ENCODE measurements around the gene EZR.

- TF ChIP-seq PHF21A (CRISPR knock-in tag; IDR thresholded peaks at IDR 0.05) = no peak
- no peak for TF ChIP-seq ZNF512 (CRISPR knock-in tag; IDR thresholded peaks at IDR 0.05)
- TF ChIP-seq ATF2 (CRISPR knock-in tag; IDR thresholded peaks at IDR 0.05) = no peak
- TF ChIP-seq RAD21 (CRISPR knock-in tag; IDR thresholded peaks at IDR 0.05) = no peak
- TF ChIP-seq ZSCAN25 (CRISPR knock-in tag; IDR thresholded peaks at IDR 0.05) = no peak
- no peak for TF ChIP-seq KLF13 (CRISPR knock-in tag; IDR thresholded peaks at IDR 0.05)
- TF ChIP-seq ZNF556 (CRISPR knock-in tag; IDR thresholded peaks at IDR 0.05; ENCODE audit: borderline replicate concordance) = no peak
- no peak for TF ChIP-seq ONECUT2 (CRISPR knock-in tag; IDR thresholded peaks at IDR 0.05)
- no peak for TF ChIP-seq LBX2 (CRISPR knock-in tag; IDR thresholded peaks at IDR 0.05; ENCODE audit: borderline replicate concordance)
- no peak for TF ChIP-seq E2F2 (CRISPR knock-in tag; IDR thresholded peaks at IDR 0.05; ENCODE audit: borderline replicate concordance)
- TF ChIP-seq KDM5A (IDR thresholded peaks at IDR 0.05; ENCODE audit: borderline replicate concordance, low read length) = no peak
- no peak for TF ChIP-seq ZNF609 (CRISPR knock-in tag; IDR thresholded peaks at IDR 0.05; ENCODE audit: borderline replicate concordance)
- TF ChIP-seq IRF1 (CRISPR knock-in tag; IDR thresholded peaks at IDR 0.05; ENCODE audit: low read depth) = no peak
- no peak for TF ChIP-seq GTF2F1 (IDR thresholded peaks at IDR 0.05; ENCODE audit: low read length)
These were observed 44.5 kb upstream of the EZR start for GRCh38 chr6:158863646-158864045.
